ENCODE results near the gene SLC2A14.
"Not testable (repeated sequence)": the region's sequence is repeated elsewhere in the genome, so short reads cannot be mapped to it uniquely, and the experiment has no call there.

Gene SLC2A14

GRCh38 chr12:7787574-7788293, 85.0 kb downstream of the SLC2A14 start:
- Histone ChIP-seq H3K9me3 (ENCODE audit: low read length) (no peaks in the 10 kb centered on the region), H3K27ac (ENCODE audit: low read depth, low read length) (no peak overlapping the region), H3K4me1 (ENCODE audit: insufficient read depth, low read length) (no peaks in the 10 kb centered on the region), H3K9ac (ENCODE audit: low read length) (no peak overlapping the region), H3K27me3 (ENCODE audit: control insufficient read depth in 1 of 2, insufficient read depth in 2 of 2, low read length in 2 of 2) (no peaks in the 10 kb centered on the region), H3K36me3 (ENCODE audit: insufficient read depth, low read length) (no peaks in the 10 kb centered on the region), H3K4me3 (ENCODE audit: low read depth in 1 of 2, low read length in 2 of 2) (no peak overlapping the region)

- H3K27ac ChIP-seq (ENCODE audit: low read depth, low read length) = no peak overlapping the region
- no peak overlapping the region for H3K4me3 ChIP-seq (ENCODE audit: low read depth in 1 of 2, low read length in 2 of 2)
- H3K36me3 ChIP-seq (ENCODE audit: insufficient read depth, low read length) = no peaks in the 10 kb centered on the region
- no peaks in the 10 kb centered on the region for H3K27me3 ChIP-seq (ENCODE audit: control insufficient read depth in 1 of 2, insufficient read depth in 2 of 2, low read length in 2 of 2)
- no peaks in the 10 kb centered on the region for H3K4me1 ChIP-seq (ENCODE audit: insufficient read depth, low read length)
- H3K9ac ChIP-seq (ENCODE audit: low read length) = no peak overlapping the region
- no peaks in the 10 kb centered on the region for H3K9me3 ChIP-seq (ENCODE audit: low read length)
These were observed 88.0 kb downstream of the SLC2A14 start for GRCh38 chr12:7784701-7785100.

GRCh38 chr12:7783433-7783832, 89.3 kb downstream of the SLC2A14 start:
- H3K36me3 ChIP-seq (ENCODE audit: insufficient read depth, low read length); H3K4me3 ChIP-seq (ENCODE audit: low read depth in 1 of 2, low read length in 2 of 2); H3K4me1 ChIP-seq (ENCODE audit: insufficient read depth, low read length); H3K9me3 ChIP-seq (ENCODE audit: low read length); H3K27me3 ChIP-seq (ENCODE audit: control insufficient read depth in 1 of 2, insufficient read depth in 2 of 2, low read length in 2 of 2); H3K9ac ChIP-seq (ENCODE audit: low read length); H3K27ac ChIP-seq (ENCODE audit: low read depth, low read length): not testable (repeated sequence)

- no peaks in the 10 kb centered on the region for H3K9me3 ChIP-seq (ENCODE audit: low read length)
- H3K4me1 ChIP-seq (ENCODE audit: insufficient read depth, low read length) = no peaks in the 10 kb centered on the region
- no peak overlapping the region for H3K27ac ChIP-seq (ENCODE audit: low read depth, low read length)
These were observed 90.7 kb downstream of the SLC2A14 start for GRCh38 chr12:7782055-7782454.

GRCh38 chr12:7781274-7781673, 91.4 kb downstream of the SLC2A14 start:
- Histone ChIP-seq H3K4me3 (ENCODE audit: low read depth in 1 of 2, low read length in 2 of 2) (no peak overlapping the region), H3K36me3 (ENCODE audit: insufficient read depth, low read length) (no peaks in the 10 kb centered on the region), H3K27me3 (ENCODE audit: control insufficient read depth in 1 of 2, insufficient read depth in 2 of 2, low read length in 2 of 2) (no peaks in the 10 kb centered on the region), H3K4me1 (ENCODE audit: insufficient read depth, low read length) (no peaks in the 10 kb centered on the region), H3K9me3 (ENCODE audit: low read length) (no peaks in the 10 kb centered on the region), H3K27ac (ENCODE audit: low read depth, low read length) (no peak overlapping the region), H3K9ac (ENCODE audit: low read length) (no peak overlapping the region)

More at GRCh38 chr12:7782055-7782454, 90.7 kb downstream of the SLC2A14 start:
- no peak overlapping the region for H3K9ac ChIP-seq (ENCODE audit: low read length)
- no peaks in the 10 kb centered on the region for H3K27me3 ChIP-seq (ENCODE audit: control insufficient read depth in 1 of 2, insufficient read depth in 2 of 2, low read length in 2 of 2)
- H3K36me3 ChIP-seq (ENCODE audit: insufficient read depth, low read length) = no peaks in the 10 kb centered on the region
- no peak overlapping the region for H3K4me3 ChIP-seq (ENCODE audit: low read depth in 1 of 2, low read length in 2 of 2)

- Histone ChIP-seq H3K9ac (ENCODE audit: low read length) (no peak overlapping the region), H3K36me3 (ENCODE audit: insufficient read depth, low read length) (no peaks in the 10 kb centered on the region), H3K4me3 (ENCODE audit: low read depth in 1 of 2, low read length in 2 of 2) (no peak overlapping the region), H3K9me3 (ENCODE audit: low read length) (no peaks in the 10 kb centered on the region), H3K4me1 (ENCODE audit: insufficient read depth, low read length) (no peaks in the 10 kb centered on the region), H3K27ac (ENCODE audit: low read depth, low read length) (no peak overlapping the region), H3K27me3 (ENCODE audit: control insufficient read depth in 1 of 2, insufficient read depth in 2 of 2, low read length in 2 of 2) (no peaks in the 10 kb centered on the region)
These were observed 102.7 kb downstream of the SLC2A14 start for GRCh38 chr12:7769999-7770398.

Data from muscle layer of colon (tissue), 2 donors.